Caco-2 (cell line): ENCODE results near the gene SNAPC2. TPM values are rescaled to one million over a fixed set of nuclear protein-coding genes. Genes with fewer than 3 reads are reported as not detected.

Experiments used
- BruUV-seq: library from RNA; stranded (reverse); fragments of 400-500 nt; replicated peaks from 2 replicates; lab custom pipeline; 2021; lab: Mats Ljungman, UMichigan
- CTCF ChIA-PET: fragments of 300-600 bp; sonication (Branson Sonifier 250); formaldehyde crosslinking; loops from one replicate; lab custom pipeline; 2022; ENCODE audit warnings: antibody characterized with exemption; lab: Charles Lee
- POLR2A ChIA-PET: fragments of 300-600 bp; sonication (Branson Sonifier 250); formaldehyde crosslinking; loops from one replicate; lab custom pipeline; 2022; ENCODE audit warnings: antibody characterized with exemption; lab: Charles Lee
- DNase-seq, 2 experiments: peaks; one replicate each; pipeline versions ENCODE4 v3.0.0 to v3.0.0-alpha.2; 2020 to 2022
- H3K27me3 ChIP-seq: replicated peaks from 2 replicates; pipeline ENCODE4 v1.6.0; 2011; ENCODE audit warnings: low read length; ENCODE audit not compliant: control insufficient read depth, insufficient read depth
- H3K36me3 ChIP-seq: 2 replicates; pipeline ENCODE4 v1.5.1; 2011; ENCODE audit warnings: low read length; ENCODE audit not compliant: control insufficient read depth, insufficient read depth
- H3K4me1 ChIP-seq: fragments of 250-450 bp; sonication (Bioruptor Pico); 2 replicates; pipeline ENCODE4 v1.5.1; 2020; ENCODE audit warnings: mild to moderate bottlenecking
- H3K4me3 ChIP-seq: 2 replicates; pipeline ENCODE4 v1.5.1; 2011; ENCODE audit warnings: low read depth, mild to moderate bottlenecking, control low read depth, low read length
- H3K9me3 ChIP-seq: fragments of 250-450 bp; sonication (Bioruptor Pico); 2 replicates; pipeline ENCODE4 v1.5.1; 2020; ENCODE audit warnings: mild to moderate bottlenecking, moderate library complexity
- H3K27ac Mint-ChIP-seq: one replicate; pipeline ENCODE4 v1.8.0; 2022; ENCODE audit warnings: mixed read lengths; ENCODE audit not compliant: unreplicated experiment
- H3K27me3 Mint-ChIP-seq: one replicate; pipeline ENCODE4 v1.8.0; 2022; ENCODE audit warnings: mixed read lengths; ENCODE audit not compliant: insufficient read depth, unreplicated experiment
- H3K36me3 Mint-ChIP-seq: one replicate; pipeline ENCODE4 v1.8.0; 2022; ENCODE audit warnings: mild to moderate bottlenecking, mixed read lengths; ENCODE audit not compliant: insufficient read depth, unreplicated experiment
- H3K4me1 Mint-ChIP-seq: one replicate; pipeline ENCODE4 v1.8.0; 2022; ENCODE audit warnings: low read depth, mixed read lengths; ENCODE audit not compliant: unreplicated experiment
- H3K4me3 Mint-ChIP-seq: one replicate; pipeline ENCODE4 v1.8.0; 2022; ENCODE audit warnings: mild to moderate bottlenecking, moderate library complexity, mixed read lengths; ENCODE audit not compliant: unreplicated experiment
- H3K9me3 Mint-ChIP-seq: one replicate; pipeline ENCODE4 v1.8.0; 2022; ENCODE audit warnings: mixed read lengths; ENCODE audit not compliant: unreplicated experiment
- CTCF ChIP-seq, 2 experiments: fragments of 200-600 bp in 1 of 2; IDR thresholded peaks; 1 replicate in 1 of 2; 2 replicates in 1 of 2; pipeline versions ENCODE4 v1.5.1 to v1.8.0; 2011 to 2022; ENCODE audit warnings: antibody characterized with exemption in 1 of 2, control low read depth in 1 of 2, inconsistent platforms in 1 of 2, low read depth in 1 of 2, low read length in 1 of 2, mild to moderate bottlenecking in 1 of 2, moderate library complexity in 1 of 2; ENCODE audit not compliant: insufficient read depth in 1 of 2, severe bottlenecking in 1 of 2, unreplicated experiment in 1 of 2
- intact Hi-C: fragments of 100-400 bp; cut with micrococcal nuclease; formaldehyde crosslinking; loops from one replicate; pipeline ENCODE4 v1.10.0; 2022; ENCODE audit not compliant: unreplicated experiment
- total RNA-seq: library from RNA; stranded (reverse); gene quantifications from 2 replicates; pipeline ENCODE4 v1.2.3, GENCODE V29; 2022

The SNAPC2 gene
- total RNA-seq, 1 experiment from 2014 or later, result 10.4 TPM

GRCh38 chr19:7913652-7914051 lies 6.5 kb upstream of the SNAPC2 start:
- BruUV-seq, result TSS peak; percentile 38
- H3K9me3 Mint-ChIP-seq, result no peaks in the 10 kb centered on the region
- ChIA-PET CTCF (no interaction called here), POLR2A (no interaction called here)
- Histone ChIP-seq H3K4me3 (no peak overlapping the region), H3K27me3 (no peaks in the 10 kb centered on the region), H3K9me3 (no peaks in the 10 kb centered on the region), H3K4me1 (peaks cover 2% of the 10 kb centered on the region), H3K36me3 (no peaks in the 10 kb centered on the region)
- H3K4me3 Mint-ChIP-seq, result no peak overlapping the region
- H3K27me3 Mint-ChIP-seq, result no peaks in the 10 kb centered on the region
- DNase-seq, result no peak
- no peak overlapping the region for H3K27ac Mint-ChIP-seq
- no peak for TF ChIP-seq CTCF (IDR thresholded peaks at IDR 0.05; ENCODE audit: insufficient read depth in 1 of 2, low read depth in 1 of 2, low read length in 1 of 2, severe bottlenecking in 1 of 2, unreplicated experiment in 1 of 2)
- H3K4me1 Mint-ChIP-seq, result no peaks in the 10 kb centered on the region
- intact Hi-C loops, result no loop called here
- H3K36me3 Mint-ChIP-seq, result peaks cover 37% of the 10 kb centered on the region

DNA sequence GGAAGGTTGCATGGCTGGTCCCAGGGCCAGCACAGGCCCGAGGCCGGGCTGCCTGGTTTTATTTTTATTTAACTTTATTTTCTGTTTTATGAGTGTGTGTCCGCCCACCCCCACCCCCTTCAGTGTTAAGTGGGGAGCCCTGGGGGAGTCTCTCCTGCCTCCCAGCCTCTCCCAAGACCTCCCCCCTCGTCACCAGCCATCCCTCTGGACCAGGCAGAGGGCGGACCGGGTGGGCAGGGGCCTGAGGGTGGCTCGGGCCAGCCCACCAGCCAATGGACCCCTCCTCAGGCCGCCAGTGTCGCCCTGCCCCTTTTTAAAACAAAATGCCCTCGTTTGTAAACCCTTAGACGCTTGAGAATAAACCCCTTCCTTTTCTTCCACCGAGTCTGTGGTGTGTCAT lies 6.0 kb upstream of the SNAPC2 start:
- Mint-ChIP-seq H3K4me1 (no peaks in the 10 kb centered on the region), H3K27ac (no peak overlapping the region), H3K4me3 (no peak overlapping the region), H3K27me3 (no peaks in the 10 kb centered on the region), H3K36me3 (peaks cover 37% of the 10 kb centered on the region), H3K9me3 (no peaks in the 10 kb centered on the region)
- Histone ChIP-seq H3K4me1 (peaks cover 7% of the 10 kb centered on the region), H3K9me3 (no peaks in the 10 kb centered on the region), H3K36me3 (no peaks in the 10 kb centered on the region), H3K27me3 (no peaks in the 10 kb centered on the region), H3K4me3 (no peak overlapping the region)
- no peak for TF ChIP-seq CTCF (IDR thresholded peaks at IDR 0.05; ENCODE audit: insufficient read depth in 1 of 2, low read depth in 1 of 2, low read length in 1 of 2, severe bottlenecking in 1 of 2, unreplicated experiment in 1 of 2)
- no peak for DNase-seq
- no TSS peak for BruUV-seq
- POLR2A ChIA-PET, result no interaction called here
- intact Hi-C loops, result no loop called here
- CTCF ChIA-PET, result no interaction called here

GRCh38 chr19:7914598-7915045 lies 5.5 kb upstream of the SNAPC2 start, which contains the start of gene TGFBR3L:
TSS of gene TGFBR3L (plus strand) at chr19:7914830.
- H3K27me3 ChIP-seq, result no peaks in the 10 kb centered on the region
- ChIA-PET CTCF (no interaction called here), POLR2A (interaction anchor here (0.7 kb wide), 1 partner anchor 19 kb away, joined by 6 read pairs; no protein-coding TSS in a partner anchor)
- H3K4me3 ChIP-seq, result peak within 1 kb of the TSS; percentile 58
- no peaks in the 10 kb centered on the region for H3K36me3 ChIP-seq
- Mint-ChIP-seq H3K27ac (peak within 1 kb of the TSS; percentile 42), H3K4me3 (peak within 1 kb of the TSS; percentile 87), H3K4me1 (peaks cover 4% of the 10 kb centered on the region), H3K27me3 (no peaks in the 10 kb centered on the region), H3K9me3 (no peaks in the 10 kb centered on the region), H3K36me3 (peaks cover 41% of the 10 kb centered on the region)
- no TSS peak for BruUV-seq
- H3K4me1 ChIP-seq, result peaks cover 9% of the 10 kb centered on the region
- no peak for DNase-seq
- H3K9me3 ChIP-seq, result no peaks in the 10 kb centered on the region
- no peak for TF ChIP-seq CTCF (IDR thresholded peaks at IDR 0.05; ENCODE audit: insufficient read depth in 1 of 2, low read depth in 1 of 2, low read length in 1 of 2, severe bottlenecking in 1 of 2, unreplicated experiment in 1 of 2)
- intact Hi-C loops, result no loop called here
